CD14-positive monocyte (primary cell): ENCODE measurements around the gene TEX29. TPM values are rescaled to one million over a fixed set of nuclear protein-coding genes. Genes with fewer than 3 reads are reported as not detected.

Experiments
- DNase-seq, 3 donors: peaks; one replicate each; pipeline ENCODE4 v3.0.0-alpha.2; 2011 to 2022
- H2AFZ ChIP-seq: 2 replicates; pipeline ENCODE4 v1.6.0; 2012; ENCODE audit warnings: mild to moderate bottlenecking, low read depth, low read length, inconsistent platforms; ENCODE audit not compliant: insufficient read depth, poor library complexity, severe bottlenecking
- H3K27ac ChIP-seq, 2 donors: 1 replicate in 1 of 2; 2 replicates in 1 of 2; pipeline ENCODE4 v1.5.1; 2012 to 2013; ENCODE audit warnings: low read length in 2 of 2, control low read depth in 1 of 2, inconsistent platforms in 1 of 2, low read depth in 1 of 2, mild to moderate bottlenecking in 1 of 2
- H3K27me3 ChIP-seq, 2 donors: one replicate each; pipeline versions ENCODE4 v1.6.0 to v1.6.1; 2011 to 2013; ENCODE audit warnings: low read length in 2 of 2; ENCODE audit not compliant: control insufficient read depth in 2 of 2, insufficient read depth in 2 of 2
- H3K36me3 ChIP-seq, 2 donors: replicated peaks in 1 of 2; 1 replicate in 1 of 2; 2 replicates in 1 of 2; pipeline versions ENCODE4 v1.5.1 to v1.6.1; 2012 to 2013; ENCODE audit warnings: low read length in 2 of 2, control low read depth in 1 of 2, inconsistent platforms in 1 of 2, mild to moderate bottlenecking in 1 of 2; ENCODE audit not compliant: insufficient read depth in 2 of 2, control insufficient read depth in 1 of 2
- H3K4me1 ChIP-seq, 2 donors: 1 replicate in 1 of 2; 2 replicates in 1 of 2; pipeline versions ENCODE4 v1.5.1 to v1.6.1; 2012 to 2013; ENCODE audit warnings: low read length in 2 of 2, control low read depth in 1 of 2, inconsistent platforms in 1 of 2, mild to moderate bottlenecking in 1 of 2, moderate library complexity in 1 of 2; ENCODE audit not compliant: insufficient read depth in 2 of 2, control insufficient read depth in 1 of 2
- H3K4me2 ChIP-seq: replicated peaks from 2 replicates; pipeline ENCODE3; 2012; ENCODE audit warnings: low read length, moderate library complexity, mild to moderate bottlenecking; ENCODE audit not compliant: poor library complexity, severe bottlenecking; ENCODE audit errors: extremely low read depth
- H3K4me3 ChIP-seq, 3 experiments: fragments of 200-600 bp in 1 of 3; sonication (generic) in 1 of 3; replicated peaks in 1 of 3; 1 replicate in 2 of 3; 2 replicates in 1 of 3; pipeline ENCODE4 v1.5.1; 2011 to 2013; ENCODE audit warnings: low read length in 3 of 3, mild to moderate bottlenecking in 3 of 3, control low read depth in 2 of 3, low read depth in 2 of 3, inconsistent platforms in 1 of 3, moderate library complexity in 1 of 3
- H3K79me2 ChIP-seq: 2 replicates; pipeline ENCODE4 v1.6.0; 2012; ENCODE audit warnings: mild to moderate bottlenecking, control low read depth, inconsistent platforms, low read length, moderate library complexity; ENCODE audit not compliant: insufficient read depth
- H3K9ac ChIP-seq: 2 replicates; pipeline ENCODE4 v1.6.0; 2017; ENCODE audit warnings: low read length, mild to moderate bottlenecking; ENCODE audit not compliant: insufficient read depth, poor library complexity, severe bottlenecking
- H3K9me3 ChIP-seq, 2 donors: replicated peaks in 1 of 2; 1 replicate in 1 of 2; 2 replicates in 1 of 2; pipeline versions ENCODE4 v1.5.1 to v1.6.1; 2012 to 2013; ENCODE audit warnings: low read length in 2 of 2, control low read depth in 1 of 2; ENCODE audit not compliant: control insufficient read depth in 1 of 2, insufficient read depth in 1 of 2
- H4K20me1 ChIP-seq: 2 replicates; pipeline ENCODE4 v1.6.0; 2012; ENCODE audit warnings: mild to moderate bottlenecking, low read length, control low read depth, moderate library complexity; ENCODE audit not compliant: insufficient read depth
- H3K27ac Mint-ChIP-seq, 7 donors: one replicate each; pipeline ENCODE4 v1.8.0; 2020; ENCODE audit warnings: mild to moderate bottlenecking in 7 of 7, mixed read lengths in 7 of 7, moderate library complexity in 6 of 7, inconsistent platforms in 2 of 7
- H3K27me3 Mint-ChIP-seq, 3 donors: one replicate each; pipeline ENCODE4 v1.8.0; 2021 to 2022; ENCODE audit warnings: low read depth in 3 of 3, mild to moderate bottlenecking in 3 of 3, mixed read lengths in 3 of 3, moderate library complexity in 3 of 3, inconsistent platforms in 1 of 3
- H3K36me3 Mint-ChIP-seq, 2 donors: one replicate each; pipeline ENCODE4 v1.8.0; 2020; ENCODE audit warnings: mixed read lengths in 2 of 2, inconsistent platforms in 1 of 2, mild to moderate bottlenecking in 1 of 2
- H3K4me1 Mint-ChIP-seq: one replicate; pipeline ENCODE4 v1.8.0; 2020; ENCODE audit warnings: mild to moderate bottlenecking, mixed read lengths
- H3K4me3 Mint-ChIP-seq, 2 donors: one replicate each; pipeline ENCODE4 v1.8.0; 2020; ENCODE audit warnings: mild to moderate bottlenecking in 2 of 2, mixed read lengths in 2 of 2, moderate library complexity in 1 of 2
- H3K9me3 Mint-ChIP-seq, 7 donors: one replicate each; pipeline ENCODE4 v1.8.0; 2020 to 2022; ENCODE audit warnings: mixed read lengths in 7 of 7, mild to moderate bottlenecking in 6 of 7, moderate library complexity in 6 of 7, inconsistent platforms in 2 of 7
- CTCF ChIP-seq: fragments of 200-600 bp; IDR thresholded peaks from one replicate; pipeline ENCODE4 v1.8.0; 2022; ENCODE audit warnings: antibody characterized with exemption, mild to moderate bottlenecking
- WGBS: methylation state at CpG from one replicate; pipeline ENCODE4 v1.1.5; 2013; ENCODE audit warnings: missing lambda C conversion rate; ENCODE audit not compliant: insufficient coverage; 5-methylcytosine and 5-hydroxymethylcytosine counted together
- intact Hi-C, 2 donors: fragments of 100-400 bp; cut with micrococcal nuclease; formaldehyde crosslinking; loops; one replicate each; pipeline versions ENCODE4 v1.15.0 to v1.15.1; 2023
- polyA plus RNA-seq, 3 donors: library from polyadenylated mRNA; depleted of rRNA in 1 of 3; unstranded in 2 of 3; stranded (reverse) in 1 of 3; fragments of 300-500 nt in 2 of 3; fragments of >200 nt in 1 of 3; fragmentation: Illumina TruSeq in 2 of 3; gene quantifications; 1 replicate in 2 of 3; 2 replicates in 1 of 3; pipeline ENCODE4 v1.2.3, GENCODE V29; 2012 to 2021

Gene TEX29
- polyA plus RNA-seq, 3 donors, result 0.27 to 0.29 TPM; not detected in 1

GRCh38 chr13:111295886-111296285, 24.6 kb upstream of the TEX29 start:
- no peak for TF ChIP-seq CTCF
- H4K20me1 ChIP-seq, result no peaks in the 10 kb centered on the region
- H3K36me3 ChIP-seq, result peaks cover 62 to 99% of the 10 kb centered on the region in 2 donors
- Mint-ChIP-seq H3K27ac (no peak overlapping the region), H3K36me3 (peaks cover 79 to 91% of the 10 kb centered on the region in 2 donors), H3K4me3 (no peak overlapping the region), H3K9me3 (no peaks in the 10 kb centered on the region), H3K4me1 (no peaks in the 10 kb centered on the region), H3K27me3 (no peaks in the 10 kb centered on the region)
- no peak overlapping the region for H2AFZ ChIP-seq
- intact Hi-C loops, result no loop called here
- no peak for DNase-seq
- no peak overlapping the region for H3K9ac ChIP-seq
- H3K79me2 ChIP-seq, result no peaks in the 10 kb centered on the region
- no peaks in the 10 kb centered on the region for H3K9me3 ChIP-seq
- no peak overlapping the region for H3K4me3 ChIP-seq
- H3K4me1 ChIP-seq, result no peaks in the 10 kb centered on the region
- no peak overlapping the region for H3K27ac ChIP-seq
- H3K4me2 ChIP-seq, result no peak overlapping the region
- no peaks in the 10 kb centered on the region for H3K27me3 ChIP-seq
- WGBS, result 96% methylated on average over 9 of the region's 9 CpGs

GRCh38 chr13:111296417-111296816, 24.0 kb upstream of the TEX29 start:
- Histone ChIP-seq H2AFZ (no peak overlapping the region), H3K27ac (no peak overlapping the region), H3K4me3 (no peak overlapping the region), H3K4me2 (no peak overlapping the region), H3K27me3 (no peaks in the 10 kb centered on the region), H3K36me3 (peaks cover 61 to 99% of the 10 kb centered on the region in 2 donors), H4K20me1 (no peaks in the 10 kb centered on the region), H3K9me3 (no peaks in the 10 kb centered on the region), H3K4me1 (no peaks in the 10 kb centered on the region), H3K9ac (no peak overlapping the region), H3K79me2 (no peaks in the 10 kb centered on the region)
- Mint-ChIP-seq H3K27me3 (no peaks in the 10 kb centered on the region), H3K9me3 (no peaks in the 10 kb centered on the region), H3K4me3 (no peak overlapping the region), H3K27ac (no peak overlapping the region), H3K4me1 (no peaks in the 10 kb centered on the region), H3K36me3 (peaks cover 80 to 91% of the 10 kb centered on the region in 2 donors)
- DNase-seq, result no peak
- no peak for TF ChIP-seq CTCF
- intact Hi-C loops, result no loop called here
- no CpG with 5 or more reads among the region's 6 CpGs for WGBS
